ENCODE measurements around the gene FXYD6. TPM values are rescaled to one million over a fixed set of nuclear protein-coding genes. Genes with fewer than 3 reads are reported as not detected.

Gene FXYD6
- total RNA-seq, 1 donor from 2014 or later: 113 TPM

- Mint-ChIP-seq H3K27me3 (ENCODE audit: low read depth) (no peaks in the 10 kb centered on the region), H3K36me3 (ENCODE audit: low read depth) (no peaks in the 10 kb centered on the region), H3K4me3 (no peak overlapping the region), H3K4me1 (peaks cover 5% of the 10 kb centered on the region), H3K27ac (ENCODE audit: unreplicated experiment) (no peak overlapping the region), H3K9me3 (no peaks in the 10 kb centered on the region)
- no peak for DNase-seq (ENCODE audit: low read depth, low spot score)
- no peak for TF ChIP-seq CTCF (conservative IDR thresholded peaks at IDR 0.05)
Measured at GRCh38 chr11:117923275-117923674, 46.8 kb upstream of the FXYD6 start.

DNA sequence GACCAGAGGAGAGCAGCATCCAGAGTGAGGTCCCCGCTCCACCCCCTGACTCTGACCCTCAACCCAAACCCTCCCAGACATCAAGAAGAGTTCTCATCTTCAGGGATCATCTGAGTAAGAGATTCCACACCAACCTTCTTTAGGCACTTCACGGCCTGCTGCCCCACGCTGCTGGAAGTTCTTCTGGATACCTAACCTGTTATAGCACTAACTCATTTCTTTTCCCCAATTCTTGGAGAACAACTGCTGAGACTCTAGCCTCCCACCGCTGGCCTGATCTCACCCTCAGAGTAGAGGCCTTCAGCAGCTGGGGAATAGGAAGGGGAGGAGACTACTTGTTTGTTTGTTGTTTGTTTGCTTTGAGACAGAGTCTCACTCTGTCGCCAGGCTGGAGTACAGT lies 45.4 kb upstream of the FXYD6 start:
- TF ChIP-seq CTCF (conservative IDR thresholded peaks at IDR 0.05): no peak
- H3K4me3 Mint-ChIP-seq: no peak overlapping the region
- H3K27me3 Mint-ChIP-seq (ENCODE audit: low read depth): no peaks in the 10 kb centered on the region
- DNase-seq (ENCODE audit: low read depth, low spot score): no peak
- H3K9me3 Mint-ChIP-seq: no peaks in the 10 kb centered on the region
- H3K36me3 Mint-ChIP-seq (ENCODE audit: low read depth): no peaks in the 10 kb centered on the region
- no peak overlapping the region for H3K27ac Mint-ChIP-seq (ENCODE audit: unreplicated experiment)
- peaks cover 5% of the 10 kb centered on the region for H3K4me1 Mint-ChIP-seq

DNA sequence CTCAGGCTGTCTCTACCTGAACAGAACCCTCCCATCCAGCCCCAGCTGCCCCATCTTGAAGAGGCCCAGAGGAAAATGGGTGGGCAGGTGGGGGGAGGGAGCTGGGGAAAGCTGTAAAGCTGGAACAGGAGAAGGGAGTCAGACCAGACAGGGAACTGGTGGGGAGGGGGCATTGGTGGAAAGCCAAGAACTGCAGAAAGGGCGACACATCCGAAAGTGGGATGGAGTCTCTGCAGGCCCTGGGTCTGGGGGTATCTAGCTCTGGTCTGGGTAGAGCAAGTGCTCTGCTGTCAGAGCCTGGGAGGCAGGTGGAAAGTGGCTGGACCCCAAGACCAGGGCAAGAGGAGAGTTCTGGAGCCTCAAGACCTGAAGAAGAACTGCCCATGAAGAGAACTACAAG lies 45.0 kb upstream of the FXYD6 start:
- H3K4me1 Mint-ChIP-seq: peaks cover 5% of the 10 kb centered on the region
- H3K4me3 Mint-ChIP-seq: no peak overlapping the region
- no peaks in the 10 kb centered on the region for H3K27me3 Mint-ChIP-seq (ENCODE audit: low read depth)
- no peaks in the 10 kb centered on the region for H3K36me3 Mint-ChIP-seq (ENCODE audit: low read depth)
- H3K9me3 Mint-ChIP-seq: no peaks in the 10 kb centered on the region
- no peak for DNase-seq (ENCODE audit: low read depth, low spot score)
- TF ChIP-seq CTCF (conservative IDR thresholded peaks at IDR 0.05): no peak
- H3K27ac Mint-ChIP-seq (ENCODE audit: unreplicated experiment): peak overlapping the region; percentile 75

DNA sequence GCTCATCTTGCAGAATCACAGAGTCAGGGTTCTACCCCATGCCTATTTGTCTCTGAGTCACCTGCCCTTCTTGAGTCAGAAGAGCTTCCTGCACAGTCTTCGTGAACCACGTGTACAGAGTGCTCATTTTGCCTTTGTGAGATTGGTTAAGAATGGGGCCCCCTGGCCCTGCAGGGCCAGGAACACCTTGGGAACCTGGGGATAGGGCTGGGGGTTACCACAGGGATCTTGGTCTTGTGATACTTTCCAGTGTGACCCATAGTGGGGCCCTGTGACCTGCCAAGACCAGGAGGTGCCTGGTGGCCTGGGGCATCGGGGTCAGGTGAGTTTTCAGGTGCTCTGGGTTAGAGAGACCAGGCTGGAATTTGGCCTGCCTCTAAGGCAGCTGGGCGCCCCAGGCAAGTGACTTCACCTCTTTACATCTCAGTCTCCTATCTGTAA lies 43.3 kb upstream of the FXYD6 start:
- Mint-ChIP-seq H3K36me3 (ENCODE audit: low read depth) (no peaks in the 10 kb centered on the region), H3K27ac (ENCODE audit: unreplicated experiment) (no peak overlapping the region), H3K4me1 (no peaks in the 10 kb centered on the region), H3K27me3 (ENCODE audit: low read depth) (no peaks in the 10 kb centered on the region), H3K9me3 (no peaks in the 10 kb centered on the region), H3K4me3 (no peak overlapping the region)
- TF ChIP-seq CTCF (conservative IDR thresholded peaks at IDR 0.05): no peak
- DNase-seq (ENCODE audit: low read depth, low spot score): no peak

- Mint-ChIP-seq H3K36me3 (ENCODE audit: low read depth) (no peaks in the 10 kb centered on the region), H3K27me3 (ENCODE audit: low read depth) (no peaks in the 10 kb centered on the region), H3K4me3 (no peak overlapping the region), H3K27ac (ENCODE audit: unreplicated experiment) (no peak overlapping the region), H3K4me1 (no peaks in the 10 kb centered on the region), H3K9me3 (no peaks in the 10 kb centered on the region)
- no peak for DNase-seq (ENCODE audit: low read depth, low spot score)
- TF ChIP-seq CTCF (conservative IDR thresholded peaks at IDR 0.05): no peak
Measured at GRCh38 chr11:117919341-117919740, 42.9 kb upstream of the FXYD6 start.
